Stimulated activated CD4-positive, alpha-beta T cell treated with anti-CD3 and anti-CD28 coated beads, TNF-alpha, amount 100 ng/mL, for 4 hours (primary cell): ENCODE measurements around the gene MKX.

Experiments
- DNase-seq, 3 experiments: peaks; one replicate each; pipeline ENCODE4 v3.0.0-alpha.2; 2020; ENCODE audit warnings: low read depth in 3 of 3

MKX gene

GRCh38 chr10:27654284-27654683 is 91.3 kb downstream of the MKX start:
- no peak for DNase-seq

GRCh38 chr10:27646604-27647175 is 98.9 kb downstream of the MKX start:
- no peak for DNase-seq

GRCh38 chr10:27646194-27646593 is 99.4 kb downstream of the MKX start:
- DNase-seq: no peak

GRCh38 chr10:27644307-27644939 is 101.2 kb downstream of the MKX start:
- DNase-seq: no peak

GRCh38 chr10:27643301-27643700 is 102.3 kb downstream of the MKX start:
- no peak for DNase-seq

GRCh38 chr10:27642023-27642589 is 103.5 kb downstream of the MKX start:
- DNase-seq: no peak

- no peak for DNase-seq
These were observed 107.4 kb downstream of the MKX start for GRCh38 chr10:27638071-27638750.

GRCh38 chr10:27637601-27638000 is 108.0 kb downstream of the MKX start:
- DNase-seq: no peak

- DNase-seq: no peak
These were observed 108.8 kb downstream of the MKX start for GRCh38 chr10:27636816-27637215.

GRCh38 chr10:27635699-27636270 is 109.8 kb downstream of the MKX start:
- DNase-seq: no peak

- no peak for DNase-seq
These were observed 110.3 kb downstream of the MKX start for GRCh38 chr10:27635290-27635689.

- no peak for DNase-seq
These were observed 117.0 kb downstream of the MKX start for GRCh38 chr10:27628621-27629020.

GRCh38 chr10:27626890-27627289 is 118.7 kb downstream of the MKX start:
- no peak for DNase-seq

- no peak for DNase-seq
These were observed 120.0 kb downstream of the MKX start for GRCh38 chr10:27625452-27626211.

- DNase-seq: no peak
These were observed 120.7 kb downstream of the MKX start for GRCh38 chr10:27624941-27625340.
